ENCODE data around the gene SPON1.

GRCh38 chr11:14036469-14036868 is 73.9 kb downstream of the SPON1 start:
- TF ChIP-seq, protein P1, sequence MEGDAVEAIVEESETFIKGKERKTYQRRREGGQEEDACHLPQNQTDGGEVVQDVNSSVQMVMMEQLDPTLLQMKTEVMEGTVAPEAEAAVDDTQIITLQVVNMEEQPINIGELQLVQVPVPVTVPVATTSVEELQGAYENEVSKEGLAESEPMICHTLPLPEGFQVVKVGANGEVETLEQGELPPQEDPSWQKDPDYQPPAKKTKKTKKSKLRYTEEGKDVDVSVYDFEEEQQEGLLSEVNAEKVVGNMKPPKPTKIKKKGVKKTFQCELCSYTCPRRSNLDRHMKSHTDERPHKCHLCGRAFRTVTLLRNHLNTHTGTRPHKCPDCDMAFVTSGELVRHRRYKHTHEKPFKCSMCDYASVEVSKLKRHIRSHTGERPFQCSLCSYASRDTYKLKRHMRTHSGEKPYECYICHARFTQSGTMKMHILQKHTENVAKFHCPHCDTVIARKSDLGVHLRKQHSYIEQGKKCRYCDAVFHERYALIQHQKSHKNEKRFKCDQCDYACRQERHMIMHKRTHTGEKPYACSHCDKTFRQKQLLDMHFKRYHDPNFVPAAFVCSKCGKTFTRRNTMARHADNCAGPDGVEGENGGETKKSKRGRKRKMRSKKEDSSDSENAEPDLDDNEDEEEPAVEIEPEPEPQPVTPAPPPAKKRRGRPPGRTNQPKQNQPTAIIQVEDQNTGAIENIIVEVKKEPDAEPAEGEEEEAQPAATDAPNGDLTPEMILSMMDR (IDR thresholded peaks at IDR 0.05), result no peak
- TF ChIP-seq POLR2A (IDR thresholded peaks at IDR 0.05), result no peak
